WI38 (cell line): ENCODE results near the gene EMILIN1.

Experiments used
- H3K4me3 ChIP-seq: 2 replicates; pipeline ENCODE4 v1.5.1; 2011; ENCODE audit warnings: low read depth, mild to moderate bottlenecking, control low read depth, low read length
- CTCF ChIP-seq: IDR thresholded peaks from 2 replicates; pipeline ENCODE4 v1.5.1; 2012; ENCODE audit warnings: low read depth, mild to moderate bottlenecking, control low read depth, low read length

The EMILIN1 gene

GRCh38 chr2:27125104-27125503 lies 46.7 kb downstream of the EMILIN1 start:
- no peak for TF ChIP-seq CTCF
- no peak overlapping the region for H3K4me3 ChIP-seq

DNA sequence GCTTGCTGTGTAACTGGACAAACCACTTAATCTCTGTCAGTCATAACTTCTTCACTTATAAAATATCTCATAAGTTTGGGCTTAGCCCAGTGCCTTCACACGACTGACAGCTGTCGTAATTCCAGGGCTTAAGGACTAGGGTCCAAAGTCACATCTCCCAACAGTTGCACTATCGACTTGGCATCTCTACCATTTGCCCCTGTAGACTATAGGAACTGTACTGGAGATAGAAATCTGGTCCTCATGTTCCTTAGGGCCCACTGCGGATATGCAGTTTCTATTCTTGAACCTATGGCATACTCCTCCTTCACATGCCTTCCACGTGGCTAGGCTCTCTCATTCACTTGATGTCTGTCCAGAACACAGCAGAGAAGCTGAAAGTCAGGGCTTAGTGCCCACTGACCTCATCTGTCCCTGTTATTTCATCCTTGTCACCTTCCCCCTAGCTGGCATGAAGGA lies 47.9 kb downstream of the EMILIN1 start:
- H3K4me3 ChIP-seq: no peak overlapping the region
- no peak for TF ChIP-seq CTCF

GRCh38 chr2:27127883-27128667 lies 49.7 kb downstream of the EMILIN1 start:
- TF ChIP-seq CTCF: no peak
- no peak overlapping the region for H3K4me3 ChIP-seq

GRCh38 chr2:27128668-27129571 lies 50.5 kb downstream of the EMILIN1 start:
- no peak for TF ChIP-seq CTCF
- H3K4me3 ChIP-seq: no peak overlapping the region

DNA sequence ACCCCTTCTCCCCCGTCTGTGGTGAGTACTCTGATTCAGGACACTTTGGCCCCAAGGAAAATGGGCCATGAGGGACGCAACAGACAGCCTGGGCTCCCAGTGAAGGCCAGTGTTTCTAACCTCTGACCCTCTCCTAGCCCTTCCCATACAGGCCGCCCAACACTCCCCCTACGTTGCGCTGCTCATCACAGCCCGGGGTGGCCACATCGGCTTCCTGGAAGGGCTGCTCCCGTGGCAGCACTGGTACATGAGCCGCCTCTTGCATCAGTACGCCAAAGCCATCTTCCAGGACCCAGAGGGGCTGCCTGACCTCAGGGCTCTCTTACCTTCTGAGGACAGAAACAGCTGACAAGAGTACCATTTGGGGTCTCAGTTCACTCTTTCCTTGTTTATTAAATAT lies 52.0 kb downstream of the EMILIN1 start:
- no peak overlapping the region for H3K4me3 ChIP-seq
- no peak for TF ChIP-seq CTCF

- TF ChIP-seq CTCF: no peak
These were observed 53.0 kb downstream of the EMILIN1 start for GRCh38 chr2:27131429-27131828.

More at GRCh38 chr2:27131429-27131828, 53.0 kb downstream of the EMILIN1 start:
- no peak overlapping the region for H3K4me3 ChIP-seq
